PC-3 (cell line): Measurements from ENCODE around the gene RIPPLY1. TPM values are rescaled to one million over a fixed set of nuclear protein-coding genes. Genes with fewer than 3 reads are reported as not detected.

Experiments
- ATAC-seq: fragments of 200-7000 bp; cut with Tn5 transposase; 2 replicates; pipeline ENCODE4 v1.9.1; 2020; ENCODE audit warnings: mild to moderate bottlenecking, moderate library complexity
- Bru-seq: library from RNA; stranded (reverse); fragments of 400-500 nt; gene quantifications from one replicate; lab custom pipeline; 2021; lab: Mats Ljungman, UMichigan
- BruChase-seq, 2 experiments: library from RNA; stranded (reverse); fragments of 400-500 nt; gene quantifications; one replicate each; lab custom pipeline; 2021; lab: Mats Ljungman, UMichigan
- BruUV-seq: library from RNA; stranded (reverse); fragments of 400-500 nt; replicated peaks from 2 replicates; lab custom pipeline; 2021; lab: Mats Ljungman, UMichigan
- CTCF ChIA-PET: fragments of 300-600 bp; sonication (Branson Sonifier 250); formaldehyde crosslinking; loops from one replicate; lab custom pipeline; 2022; ENCODE audit warnings: antibody characterized with exemption; lab: Charles Lee
- POLR2A ChIA-PET: fragments of 300-600 bp; sonication (Branson Sonifier 250); formaldehyde crosslinking; loops from one replicate; lab custom pipeline; 2022; ENCODE audit warnings: antibody characterized with exemption; ENCODE audit not compliant: unreplicated experiment; lab: Charles Lee
- DNase-seq: peaks from one replicate; pipeline ENCODE4 v3.0.0-alpha.2; 2015
- H2AFZ ChIP-seq: fragments of 300-600 bp; sonication (generic); 2 replicates; pipeline ENCODE4 v1.6.0; 2016; ENCODE audit warnings: antibody characterized with exemption, low read length
- H3F3A ChIP-seq: fragments of 300-600 bp; sonication (generic); one replicate; pipeline ENCODE4 v1.6.0; 2017; ENCODE audit warnings: antibody characterized with exemption, low read length, control low read depth, mild to moderate bottlenecking; ENCODE audit not compliant: unreplicated experiment
- H3K27ac ChIP-seq: fragments of 300-600 bp; sonication (generic); 2 replicates; pipeline ENCODE4 v1.5.1; 2016; ENCODE audit warnings: mild to moderate bottlenecking, low read length
- H3K27me3 ChIP-seq: fragments of 300-600 bp; sonication (generic); 2 replicates; pipeline ENCODE4 v1.6.1; 2016; ENCODE audit warnings: low read length, mixed read lengths
- H3K36me3 ChIP-seq: fragments of 300-600 bp; sonication (generic); 2 replicates; pipeline ENCODE4 v1.6.1; 2016; ENCODE audit warnings: low read depth, mixed run types, low read length, mixed read lengths
- H3K4me1 ChIP-seq: fragments of 300-600 bp; sonication (generic); 2 replicates; pipeline ENCODE4 v1.5.1; 2016; ENCODE audit warnings: low read length; ENCODE audit not compliant: insufficient read depth
- H3K4me2 ChIP-seq: fragments of 300-600 bp; sonication (generic); 2 replicates; pipeline ENCODE4 v1.6.0; 2016; ENCODE audit warnings: low read length
- H3K4me3 ChIP-seq: fragments of 300-600 bp; sonication (generic); 2 replicates; pipeline ENCODE4 v1.5.1; 2016; ENCODE audit warnings: mild to moderate bottlenecking, low read length, mixed read lengths
- H3K79me2 ChIP-seq: fragments of 300-600 bp; sonication (generic); 2 replicates; pipeline ENCODE4 v1.6.1; 2017; ENCODE audit warnings: low read length, mixed read lengths
- H3K9ac ChIP-seq: fragments of 300-600 bp; sonication (generic); 2 replicates; pipeline ENCODE4 v1.6.0; 2016; ENCODE audit warnings: mild to moderate bottlenecking, low read length
- H3K9me2 ChIP-seq: fragments of 300-600 bp; sonication (generic); replicated peaks from 2 replicates; pipeline ENCODE4 v1.6.1; 2016; ENCODE audit warnings: mixed run types, low read length, mixed read lengths
- H3K9me3 ChIP-seq: fragments of 300-600 bp; sonication (generic); 2 replicates; pipeline ENCODE4 v1.6.1; 2016; ENCODE audit warnings: low read length, mixed read lengths
- H4K20me1 ChIP-seq: fragments of 300-600 bp; sonication (generic); 2 replicates; pipeline ENCODE4 v1.6.1; 2016; ENCODE audit warnings: low read length, mixed read lengths
- CTCF ChIP-seq: fragments of 300-600 bp; sonication (generic); conservative IDR thresholded peaks from 2 replicates; pipeline ENCODE4 v1.5.1; 2017; ENCODE audit warnings: antibody characterized with exemption, low read depth, mild to moderate bottlenecking, low read length
- EZH2 ChIP-seq: fragments of 300-600 bp; sonication (generic); IDR thresholded peaks from one replicate; pipeline ENCODE4 v1.6.1; 2017; ENCODE audit warnings: antibody characterized with exemption, mild to moderate bottlenecking, low read length; ENCODE audit not compliant: unreplicated experiment
- EZH2phosphoT487 ChIP-seq: fragments of 300-600 bp; sonication (generic); IDR thresholded peaks from 2 replicates; pipeline ENCODE4 v1.6.1; 2018; ENCODE audit warnings: mild to moderate bottlenecking, antibody characterized with exemption, low read length, borderline replicate concordance
- intact Hi-C: fragments of 100-400 bp; cut with micrococcal nuclease; formaldehyde crosslinking; loops from 2 replicates; pipeline ENCODE4 v1.9.0; 2023
- long read RNA-seq: library from polyadenylated mRNA; unstranded; transcript quantifications from one replicate; pipeline ENCODE4 v2.0.0, GENCODE V29; 2021; ENCODE audit not compliant: unreplicated experiment
- total RNA-seq: library from RNA; depleted of rRNA; stranded (reverse); fragments of >200 nt; gene quantifications from 2 replicates; pipeline ENCODE4 v1.2.3, GENCODE V29; 2014; rRNA removed

RIPPLY1 gene
- total RNA-seq (not detected in 2 replicates), Bru-seq, nascent RNA (percentile 22 among the genes with signal in this experiment), BruChase-seq, experiment 1, labeled RNA remaining after a 6-hour chase (percentile 24 among the genes with signal in this experiment), BruChase-seq, experiment 2, labeled RNA remaining after a 2-hour chase (percentile 29 among the genes with signal in this experiment)
- long read RNA-seq = 0 reads

- no peaks in the 10 kb centered on the region for H3K27me3 ChIP-seq
- H3K79me2 ChIP-seq = no peaks in the 10 kb centered on the region
- no peaks in the 10 kb centered on the region for H4K20me1 ChIP-seq
- no peak within 1 kb of the TSS for H3K4me3 ChIP-seq
- H3K27ac ChIP-seq = no peak within 1 kb of the TSS
- no peak within 1 kb of the TSS for H2AFZ ChIP-seq
- H3K4me1 ChIP-seq = peaks cover 12% of the 10 kb centered on the region; the same call in 1 of the 2 replicates
- ATAC-seq (no peak), DNase-seq (no peak)
- intact Hi-C loops = no loop called here
- no peaks in the 10 kb centered on the region for H3F3A ChIP-seq
- no peak for TF ChIP-seq CTCF
- no peak for TF ChIP-seq EZH2
- no peak for TF ChIP-seq EZH2phosphoT487
- no peak within 1 kb of the TSS for H3K9ac ChIP-seq
- no TSS peak for BruUV-seq
- no peak within 1 kb of the TSS for H3K4me2 ChIP-seq
- no peaks in the 10 kb centered on the region for H3K36me3 ChIP-seq
- no peaks in the 10 kb centered on the region for H3K9me3 ChIP-seq
- POLR2A ChIA-PET = no interaction called here
- no peaks in the 10 kb centered on the region for H3K9me2 ChIP-seq
- CTCF ChIA-PET = no interaction called here
These were observed at the start of gene RIPPLY1 for GRCh38 chrX:106903291-106903824. RIPPLY1 (minus strand) TSS chrX:106903341; CDS start chrX:106903287, 54 bp downstream.

- intact Hi-C loops = no loop called here
- no peak overlapping the region for H2AFZ ChIP-seq
- H3K9ac ChIP-seq = no peak overlapping the region
- H3K79me2 ChIP-seq = no peaks in the 10 kb centered on the region
- H3K36me3 ChIP-seq = no peaks in the 10 kb centered on the region
- CTCF ChIA-PET = no interaction called here
- no TSS peak for BruUV-seq
- peaks cover 64% of the 10 kb centered on the region for H3K4me1 ChIP-seq
- no peaks in the 10 kb centered on the region for H3K27me3 ChIP-seq
- no peaks in the 10 kb centered on the region for H3K9me2 ChIP-seq
- POLR2A ChIA-PET = no interaction called here
- TF ChIP-seq EZH2 (no peak), EZH2phosphoT487 (no peak), CTCF (no peak)
- ATAC-seq = no peak
- no peak overlapping the region for H3K27ac ChIP-seq
- peaks cover 7% of the 10 kb centered on the region for H3F3A ChIP-seq
- H3K4me3 ChIP-seq = no peak overlapping the region
- H4K20me1 ChIP-seq = no peaks in the 10 kb centered on the region
- H3K4me2 ChIP-seq = no peak overlapping the region
- no peaks in the 10 kb centered on the region for H3K9me3 ChIP-seq
- DNase-seq = no peak
These were observed 49.4 kb upstream of the RIPPLY1 start for GRCh38 chrX:106952538-106952937.

GRCh38 chrX:106952089-106952488 lies 48.9 kb upstream of the RIPPLY1 start:
- Histone ChIP-seq H3K27ac (no peak overlapping the region), H2AFZ (no peak overlapping the region), H3K27me3 (no peaks in the 10 kb centered on the region), H4K20me1 (no peaks in the 10 kb centered on the region), H3K36me3 (no peaks in the 10 kb centered on the region), H3K9ac (no peak overlapping the region), H3K4me2 (no peak overlapping the region), H3K79me2 (no peaks in the 10 kb centered on the region), H3K4me3 (no peak overlapping the region), H3K9me3 (no peaks in the 10 kb centered on the region), H3F3A (peaks cover 7% of the 10 kb centered on the region), H3K4me1 (peaks cover 64% of the 10 kb centered on the region), H3K9me2 (no peaks in the 10 kb centered on the region)
- no peak for TF ChIP-seq EZH2phosphoT487
- TF ChIP-seq CTCF = no peak
- TF ChIP-seq EZH2 = no peak
- no peak for DNase-seq
- no peak for ATAC-seq
- ChIA-PET CTCF (no interaction called here), POLR2A (no interaction called here)
- BruUV-seq = no TSS peak
- intact Hi-C loops = no loop called here
